K562 (cell line): ENCODE data around the gene AQR. TPM values are rescaled to one million over a fixed set of nuclear protein-coding genes. Genes with fewer than 3 reads are reported as not detected.

Experiments used
- ATAC-seq: fragments of 200-7000 bp; cut with Tn5 transposase; 3 replicates; pipeline ENCODE4 v1.9.1; 2020; ENCODE audit warnings: moderate library complexity
- BruUV-seq: library from RNA; stranded (reverse); fragments of 400-500 nt; replicated peaks from 2 replicates; lab custom pipeline; 2021; lab: Mats Ljungman, UMichigan
- CTCF ChIA-PET: fragments of 300-600 bp; formaldehyde crosslinking; extraction: SDS; loops from one replicate; lab custom pipeline; 2021; ENCODE audit warnings: low intra/inter-chr PET ratio; lab: Yijun Ruan, JAX
- POLR2A ChIA-PET: fragments of 300-600, 350-650 bp; sonication (Branson Sonifier 250); formaldehyde crosslinking; extraction: SDS; loops from one replicate; lab custom pipeline; 2021; ENCODE audit warnings: antibody characterized with exemption, inconsistent platforms; lab: Yijun Ruan, JAX
- DNase-seq, 4 experiments: peaks; one replicate each; pipeline versions ENCODE4 v3.0.0 to v3.0.0-alpha.2; 2011 to 2018; ENCODE audit warnings: low spot score in 3 of 4, mixed read lengths in 3 of 4; ENCODE audit errors: extremely low read depth in 1 of 4
- FAIRE-seq: peaks from 2 replicates; lab custom pipeline; 2011; peaks lifted over from hg19 to GRCh38; lab: Jason Lieb, UNC
- H2AFZ ChIP-seq: 2 replicates; pipeline ENCODE4 v1.6.0; 2011; ENCODE audit warnings: low read depth, low read length, control low read depth, inconsistent platforms
- H3K27ac ChIP-seq: fragments of 200-600 bp; 3 replicates; pipeline ENCODE4 v1.8.0; 2011; ENCODE audit warnings: low read depth, mild to moderate bottlenecking, control low read depth, inconsistent platforms, low read length, moderate library complexity, mixed read lengths; ENCODE audit errors: extremely low read depth
- H3K27me3 ChIP-seq, 2 experiments: fragments of 300-600 bp in 1 of 2; 2 replicates in 1 of 2; 3 replicates in 1 of 2; pipeline versions ENCODE4 v1.6.0 to v1.8.0; 2011; ENCODE audit warnings: inconsistent platforms in 2 of 2, low read length in 2 of 2, mild to moderate bottlenecking in 1 of 2, mixed read lengths in 1 of 2, moderate library complexity in 1 of 2; ENCODE audit not compliant: control insufficient read depth in 2 of 2, insufficient read depth in 2 of 2
- H3K36me3 ChIP-seq: fragments of 300-600 bp; 3 replicates; pipeline ENCODE4 v1.8.0; 2011; ENCODE audit warnings: mild to moderate bottlenecking, low read length, inconsistent platforms; ENCODE audit not compliant: control insufficient read depth, insufficient read depth
- H3K4me1 ChIP-seq, 2 experiments: fragments of 200-600 bp in 1 of 2; replicated peaks in 1 of 2; 2 replicates in 1 of 2; 3 replicates in 1 of 2; pipeline versions ENCODE4 v1.5.1 to v1.8.0; 2011; ENCODE audit warnings: inconsistent platforms in 2 of 2, low read length in 2 of 2, mild to moderate bottlenecking in 1 of 2, mixed read lengths in 1 of 2, moderate library complexity in 1 of 2; ENCODE audit not compliant: control insufficient read depth in 2 of 2, insufficient read depth in 2 of 2
- H3K4me2 ChIP-seq: 2 replicates; pipeline ENCODE4 v1.6.1; 2011; ENCODE audit warnings: low read length, control low read depth, inconsistent platforms, mixed read lengths; ENCODE audit not compliant: insufficient read depth
- H3K4me3 ChIP-seq: fragments of 200-600 bp; sonication (generic), shearing (Covaris generic); 2 replicates; pipeline ENCODE4 v1.5.1; 2016; ENCODE audit warnings: control low read depth, inconsistent platforms
- H3K79me2 ChIP-seq: fragments of 200-600 bp; 3 replicates; pipeline ENCODE4 v1.8.0; 2011; ENCODE audit warnings: low read length, inconsistent platforms; ENCODE audit not compliant: control insufficient read depth, insufficient read depth
- H3K9ac ChIP-seq, 2 experiments: 2 replicates each; pipeline versions ENCODE4 v1.6.0 to v1.6.1; 2011; ENCODE audit warnings: low read depth in 2 of 2, low read length in 2 of 2, control low read depth in 1 of 2, inconsistent platforms in 1 of 2, mild to moderate bottlenecking in 1 of 2, mixed read lengths in 1 of 2; ENCODE audit not compliant: insufficient read depth in 1 of 2
- H3K9me1 ChIP-seq: one replicate; pipeline ENCODE4 v1.6.0; 2011; ENCODE audit warnings: inconsistent platforms, mild to moderate bottlenecking, low read length, moderate library complexity; ENCODE audit not compliant: control insufficient read depth, insufficient read depth
- H3K9me3 ChIP-seq: replicated peaks from 2 replicates; pipeline ENCODE4 v1.5.1; 2011; ENCODE audit warnings: low read depth, low read length, inconsistent platforms; ENCODE audit not compliant: control insufficient read depth, insufficient read depth
- H4K20me1 ChIP-seq: replicated peaks from 2 replicates; pipeline ENCODE4 v1.6.1; 2011; ENCODE audit warnings: low read length, inconsistent platforms, mixed read lengths; ENCODE audit not compliant: control insufficient read depth, insufficient read depth
- BACH1 ChIP-seq: fragments of 200-800 bp; sonication (Bioruptor generic); IDR thresholded peaks from 2 replicates; pipeline ENCODE4 v1.6.1; 2016; ENCODE audit warnings: missing genetic modification characterization, missing compliant biosample characterization
- EP400 ChIP-seq: fragments of 450-650 bp; IDR thresholded peaks from 2 replicates; pipeline ENCODE4 v1.6.1; 2017; ENCODE audit warnings: antibody characterized with exemption, mild to moderate bottlenecking, moderate library complexity
- FOXK1 ChIP-seq: sonication (generic); formaldehyde crosslinking; IDR thresholded peaks from 2 replicates; pipeline ENCODE4 v1.8.0; 2022; ENCODE audit warnings: missing genetic modification reagents, mild to moderate bottlenecking, borderline replicate concordance
- MIER1 ChIP-seq: fragments of 450-650 bp; IDR thresholded peaks from 2 replicates; pipeline ENCODE4 v1.6.1; 2016; ENCODE audit warnings: antibody characterized with exemption, mild to moderate bottlenecking, low read depth
- RBM17 ChIP-seq: fragments of 200-400 bp; formaldehyde crosslinking; IDR thresholded peaks from 2 replicates; pipeline ENCODE4 v1.6.1; 2017; ENCODE audit warnings: low read depth, mild to moderate bottlenecking, low read length, borderline replicate concordance
- SAFB2 ChIP-seq: fragments of 200-400 bp; formaldehyde crosslinking; IDR thresholded peaks from 2 replicates; pipeline ENCODE4 v1.6.1; 2018; ENCODE audit warnings: borderline replicate concordance, low read length, low read depth, moderate library complexity; ENCODE audit not compliant: severe bottlenecking
- ZNF354B ChIP-seq: fragments of 250-450 bp; sonication (Bioruptor Pico); IDR thresholded peaks from 2 replicates; pipeline ENCODE4 v1.4.0; 2020
- WGBS: fragments of 100-300 bp; shearing (Covaris generic); methylation state at CpG from one replicate; pipeline ENCODE4 v1.1.6; 2016; ENCODE audit warnings: low coverage, mixed read lengths; ENCODE audit not compliant: insufficient coverage; ENCODE audit errors: missing lambda C conversion rate; 5-methylcytosine and 5-hydroxymethylcytosine counted together
- in situ Hi-C: fragments of 300-500 bp; cut with MboI; formaldehyde crosslinking; loops from 4 replicates; pipeline ENCODE4 v1.15.0; 2018; ENCODE audit warnings: inconsistent platforms, mixed read lengths
- intact Hi-C: fragments of 100-400 bp; cut with micrococcal nuclease; formaldehyde crosslinking; loops from 2 replicates; pipeline ENCODE4 v1.14.2; 2022
- polyA plus RNA-seq, 8 experiments: library from polyadenylated mRNA; depleted of rRNA in 4 of 8; stranded (reverse) in 5 of 8; unstranded in 3 of 8; fragments of >200 nt; fragmentation: Nextera tagmentation in 2 of 8; fragmentation: Illumina TruSeq in 1 of 8; extraction: Ambion mirVana in 2 of 8; extraction: Trizol in 1 of 8; gene quantifications; 2 replicates each; pipeline versions ENCODE4 v1.2.1 to v1.2.3, GENCODE V29; 2011 to 2014; ENCODE audit warnings: inconsistent platforms in 1 of 8, missing spikeins in 1 of 8
- total RNA-seq, 7 experiments: library from RNA; depleted of rRNA in 6 of 7; stranded (reverse); fragments of >200 nt in 6 of 7; fragmentation: Illumina TruSeq in 2 of 7; extraction: Trizol in 2 of 7; gene quantifications; 2 replicates each; pipeline versions ENCODE4 v1.2.1 to v1.2.3, GENCODE V29; 2011 to 2021; ENCODE audit warnings: low replicate concordance in 1 of 7

AQR gene
- total and polyA plus RNA-seq, 9 of the 15 experiments (the other 6 are each of a cell fraction or from before 2014, with no cell fraction given) = 22.0 to 62.9 (median 39.3) TPM

- H3K9me1 ChIP-seq = no peaks in the 10 kb centered on the region
- no peak overlapping the region for H3K4me2 ChIP-seq
- FAIRE-seq = no peak
- H3K9ac ChIP-seq = no peak overlapping the region
- no TSS peak for BruUV-seq
- H3K27ac ChIP-seq = no peak overlapping the region
- H3K79me2 ChIP-seq = no peaks in the 10 kb centered on the region
- 97% methylated on average over 7 of the region's 7 CpGs for WGBS
- ATAC-seq = no peak
- TF ChIP-seq ZNF354B (CRISPR knock-in tag) = no peak
- no peak for TF ChIP-seq BACH1 (tag)
- no peak for TF ChIP-seq SAFB2
- no peak for TF ChIP-seq RBM17
- TF ChIP-seq FOXK1 (CRISPR knock-in tag) = no peak
- TF ChIP-seq MIER1 = no peak
- TF ChIP-seq, all 486 proteins: peak for 0
- no peak for DNase-seq
- in situ Hi-C loops (no loop called here), intact Hi-C loops (no loop called here)
- Histone ChIP-seq H4K20me1 (no peaks in the 10 kb centered on the region), H3K9me3 (no peaks in the 10 kb centered on the region), H3K36me3 (peaks cover 66% of the 10 kb centered on the region), H3K27me3 (no peaks in the 10 kb centered on the region), H2AFZ (no peak overlapping the region), H3K4me3 (no peak overlapping the region), H3K4me1 (peaks cover 0 to 3% of the 10 kb centered on the region in 2 experiments; a peak in 2 of 5 replicates)
- ChIA-PET CTCF (no interaction called here), POLR2A (no interaction called here)
Measured at GRCh38 chr15:34900748-34901147, 68.8 kb downstream of the AQR start.

DNA sequence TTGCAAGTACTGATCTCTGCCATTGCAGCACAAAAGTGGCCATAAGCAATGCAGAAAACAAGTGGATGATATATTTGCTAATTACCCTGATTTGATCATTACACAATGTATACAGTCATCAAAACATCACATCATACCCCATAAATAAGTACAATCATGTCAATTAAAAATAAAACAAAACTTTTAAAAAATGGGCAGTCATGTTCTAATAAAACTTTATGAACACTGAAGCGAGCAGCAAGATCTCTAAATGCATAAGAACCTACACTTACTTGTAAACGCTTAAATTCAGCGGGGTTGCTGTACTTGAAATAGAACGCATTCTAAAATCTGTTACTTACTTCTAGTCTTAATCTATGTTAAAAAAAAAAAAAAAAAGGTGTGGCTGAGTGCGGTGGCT, 73.4 kb downstream of the AQR start:
- in situ Hi-C loops = no loop called here
- H3K36me3 ChIP-seq = peaks cover 81% of the 10 kb centered on the region
- no peak for TF ChIP-seq EP400

More for the DNA sequence above, 73.4 kb downstream of the AQR start:
- DNase-seq = no peak
- CTCF ChIA-PET = no interaction called here
- H3K4me3 ChIP-seq = no peak overlapping the region
- peaks cover 13% of the 10 kb centered on the region for H3K9me3 ChIP-seq
- no peak overlapping the region for H2AFZ ChIP-seq
- H3K9me1 ChIP-seq = no peaks in the 10 kb centered on the region
- POLR2A ChIA-PET = no interaction called here
- FAIRE-seq = no peak
- 96% methylated on average over 4 of the region's 5 CpGs for WGBS
- H3K4me2 ChIP-seq = no peak overlapping the region
- H3K27me3 ChIP-seq = no peaks in the 10 kb centered on the region
- no peak for ATAC-seq
- no peak overlapping the region for H3K9ac ChIP-seq
- intact Hi-C loops = no loop called here
- no peaks in the 10 kb centered on the region for H4K20me1 ChIP-seq
- no TSS peak for BruUV-seq
- no peaks in the 10 kb centered on the region for H3K4me1 ChIP-seq
- no peak overlapping the region for H3K27ac ChIP-seq
- H3K79me2 ChIP-seq = no peaks in the 10 kb centered on the region
